K562 (cell line): ENCODE results near the gene ARFGAP3. TPM values are rescaled to one million over a fixed set of nuclear protein-coding genes. Genes with fewer than 3 reads are reported as not detected.

Experiments
- ATAC-seq: fragments of 200-7000 bp; cut with Tn5 transposase; 3 replicates; pipeline ENCODE4 v1.9.1; 2020; ENCODE audit warnings: moderate library complexity
- BruUV-seq: library from RNA; stranded (reverse); fragments of 400-500 nt; replicated peaks from 2 replicates; lab custom pipeline; 2021; lab: Mats Ljungman, UMichigan
- CTCF ChIA-PET: fragments of 300-600 bp; formaldehyde crosslinking; extraction: SDS; loops from one replicate; lab custom pipeline; 2021; ENCODE audit warnings: low intra/inter-chr PET ratio; lab: Yijun Ruan, JAX
- POLR2A ChIA-PET: fragments of 300-600, 350-650 bp; sonication (Branson Sonifier 250); formaldehyde crosslinking; extraction: SDS; loops from one replicate; lab custom pipeline; 2021; ENCODE audit warnings: antibody characterized with exemption, inconsistent platforms; lab: Yijun Ruan, JAX
- DNase-seq, 4 experiments: peaks; one replicate each; pipeline versions ENCODE4 v3.0.0 to v3.0.0-alpha.2; 2011 to 2018; ENCODE audit warnings: low spot score in 3 of 4, mixed read lengths in 3 of 4; ENCODE audit errors: extremely low read depth in 1 of 4
- FAIRE-seq: peaks from 2 replicates; lab custom pipeline; 2011; peaks lifted over from hg19 to GRCh38; lab: Jason Lieb, UNC
- H2AFZ ChIP-seq: 2 replicates; pipeline ENCODE4 v1.6.0; 2011; ENCODE audit warnings: low read depth, low read length, control low read depth, inconsistent platforms
- H3K27ac ChIP-seq: fragments of 200-600 bp; 3 replicates; pipeline ENCODE4 v1.8.0; 2011; ENCODE audit warnings: low read depth, mild to moderate bottlenecking, control low read depth, inconsistent platforms, low read length, moderate library complexity, mixed read lengths; ENCODE audit errors: extremely low read depth
- H3K27me3 ChIP-seq, 2 experiments: fragments of 300-600 bp in 1 of 2; 2 replicates in 1 of 2; 3 replicates in 1 of 2; pipeline versions ENCODE4 v1.6.0 to v1.8.0; 2011; ENCODE audit warnings: inconsistent platforms in 2 of 2, low read length in 2 of 2, mild to moderate bottlenecking in 1 of 2, mixed read lengths in 1 of 2, moderate library complexity in 1 of 2; ENCODE audit not compliant: control insufficient read depth in 2 of 2, insufficient read depth in 2 of 2
- H3K36me3 ChIP-seq: fragments of 300-600 bp; 3 replicates; pipeline ENCODE4 v1.8.0; 2011; ENCODE audit warnings: mild to moderate bottlenecking, low read length, inconsistent platforms; ENCODE audit not compliant: control insufficient read depth, insufficient read depth
- H3K4me1 ChIP-seq, 2 experiments: fragments of 200-600 bp in 1 of 2; replicated peaks in 1 of 2; 2 replicates in 1 of 2; 3 replicates in 1 of 2; pipeline versions ENCODE4 v1.5.1 to v1.8.0; 2011; ENCODE audit warnings: inconsistent platforms in 2 of 2, low read length in 2 of 2, mild to moderate bottlenecking in 1 of 2, mixed read lengths in 1 of 2, moderate library complexity in 1 of 2; ENCODE audit not compliant: control insufficient read depth in 2 of 2, insufficient read depth in 2 of 2
- H3K4me2 ChIP-seq: 2 replicates; pipeline ENCODE4 v1.6.1; 2011; ENCODE audit warnings: low read length, control low read depth, inconsistent platforms, mixed read lengths; ENCODE audit not compliant: insufficient read depth
- H3K4me3 ChIP-seq: fragments of 200-600 bp; sonication (generic), shearing (Covaris generic); 2 replicates; pipeline ENCODE4 v1.5.1; 2016; ENCODE audit warnings: control low read depth, inconsistent platforms
- H3K79me2 ChIP-seq: fragments of 200-600 bp; 3 replicates; pipeline ENCODE4 v1.8.0; 2011; ENCODE audit warnings: low read length, inconsistent platforms; ENCODE audit not compliant: control insufficient read depth, insufficient read depth
- H3K9ac ChIP-seq, 2 experiments: 2 replicates each; pipeline versions ENCODE4 v1.6.0 to v1.6.1; 2011; ENCODE audit warnings: low read depth in 2 of 2, low read length in 2 of 2, control low read depth in 1 of 2, inconsistent platforms in 1 of 2, mild to moderate bottlenecking in 1 of 2, mixed read lengths in 1 of 2; ENCODE audit not compliant: insufficient read depth in 1 of 2
- H3K9me1 ChIP-seq: one replicate; pipeline ENCODE4 v1.6.0; 2011; ENCODE audit warnings: inconsistent platforms, mild to moderate bottlenecking, low read length, moderate library complexity; ENCODE audit not compliant: control insufficient read depth, insufficient read depth
- H3K9me3 ChIP-seq: replicated peaks from 2 replicates; pipeline ENCODE4 v1.5.1; 2011; ENCODE audit warnings: low read depth, low read length, inconsistent platforms; ENCODE audit not compliant: control insufficient read depth, insufficient read depth
- H4K20me1 ChIP-seq: replicated peaks from 2 replicates; pipeline ENCODE4 v1.6.1; 2011; ENCODE audit warnings: low read length, inconsistent platforms, mixed read lengths; ENCODE audit not compliant: control insufficient read depth, insufficient read depth
- CC2D1A ChIP-seq: fragments of 450-650 bp; IDR thresholded peaks from 2 replicates; pipeline ENCODE4 v1.6.1; 2017; ENCODE audit warnings: mild to moderate bottlenecking
- CREM ChIP-seq: IDR thresholded peaks from 2 replicates; pipeline ENCODE4 v1.6.1; 2014; ENCODE audit warnings: antibody characterized with exemption, low read depth
- DACH1 ChIP-seq: fragments of 450-650 bp; IDR thresholded peaks from 2 replicates; pipeline ENCODE4 v1.6.1; 2018; ENCODE audit not compliant: partially characterized antibody
- GTF2A2 ChIP-seq: IDR thresholded peaks from 2 replicates; pipeline ENCODE4 v1.6.1; 2016; ENCODE audit warnings: mild to moderate bottlenecking, missing genetic modification characterization, missing compliant biosample characterization
- HDAC1 ChIP-seq, 2 experiments: fragments of 450-650 bp; IDR thresholded peaks; 2 replicates each; pipeline ENCODE4 v1.6.1; 2016 to 2017; ENCODE audit warnings: inconsistent platforms in 1 of 2, mild to moderate bottlenecking in 1 of 2, moderate library complexity in 1 of 2
- MAFK ChIP-seq: IDR thresholded peaks from 2 replicates; pipeline ENCODE4 v1.6.1; 2011; ENCODE audit warnings: low read length, improper control_type of control experiment
- MXI1 ChIP-seq: IDR thresholded peaks from 2 replicates; pipeline ENCODE4 v1.6.1; 2011; ENCODE audit warnings: low read depth, mild to moderate bottlenecking, improper control_type of control experiment, low read length
- NFXL1 ChIP-seq: fragments of 450-650 bp; formaldehyde crosslinking; IDR thresholded peaks from 2 replicates; pipeline ENCODE4 v1.4.0; 2021; ENCODE audit warnings: mild to moderate bottlenecking
- NKRF ChIP-seq: fragments of 450-650 bp; IDR thresholded peaks from 2 replicates; pipeline ENCODE4 v1.6.1; 2016; ENCODE audit warnings: borderline replicate concordance
- POLR2AphosphoS5 ChIP-seq: IDR thresholded peaks from 2 replicates; pipeline ENCODE4 v1.6.1; 2011; ENCODE audit warnings: mild to moderate bottlenecking, low read depth, low read length, moderate library complexity; ENCODE audit not compliant: control insufficient read depth, insufficient read depth
- POLR2B ChIP-seq: fragments of 450-650 bp; IDR thresholded peaks from 2 replicates; pipeline ENCODE4 v1.6.1; 2018; ENCODE audit warnings: low read depth; ENCODE audit not compliant: partially characterized antibody
- PYGO2 ChIP-seq: fragments of 450-650 bp; IDR thresholded peaks from 2 replicates; pipeline ENCODE4 v1.6.1; 2016; ENCODE audit warnings: mild to moderate bottlenecking, missing genetic modification characterization, moderate library complexity, missing compliant biosample characterization
- RBM15 ChIP-seq: fragments of 200-400 bp; formaldehyde crosslinking; IDR thresholded peaks from 2 replicates; pipeline ENCODE4 v1.6.1; 2018; ENCODE audit warnings: mild to moderate bottlenecking, low read length, moderate library complexity; ENCODE audit not compliant: insufficient read depth
- SAFB ChIP-seq: fragments of 200-400 bp; formaldehyde crosslinking; IDR thresholded peaks from 2 replicates; pipeline ENCODE4 v1.6.1; 2017; ENCODE audit warnings: low read depth, low read length, borderline replicate concordance
- SAP30 ChIP-seq: fragments of 200-600 bp; sonication (generic); IDR thresholded peaks from 2 replicates; pipeline ENCODE4 v1.6.1; 2012; ENCODE audit warnings: borderline replicate concordance, low read depth, mild to moderate bottlenecking, moderate library complexity, low read length, control low read depth, inconsistent platforms; ENCODE audit not compliant: insufficient read depth, poor library complexity, severe bottlenecking
- TGIF2 ChIP-seq: sonication (generic); formaldehyde crosslinking; IDR thresholded peaks from 2 replicates; pipeline ENCODE4 v1.8.1; 2022; ENCODE audit warnings: mild to moderate bottlenecking, missing genetic modification reagents, moderate library complexity
- ZNF121 ChIP-seq: sonication (generic); formaldehyde crosslinking; conservative IDR thresholded peaks from 2 replicates; pipeline ENCODE4 v1.8.0; 2022; ENCODE audit warnings: missing genetic modification reagents
- ZNF165 ChIP-seq: fragments of 250-450 bp; sonication (Bioruptor Pico); IDR thresholded peaks from 2 replicates; pipeline ENCODE4 v1.4.0; 2020; ENCODE audit warnings: borderline replicate concordance
- ZNF212 ChIP-seq: fragments of 450-650 bp; formaldehyde crosslinking; IDR thresholded peaks from 2 replicates; pipeline ENCODE4 v1.4.0; 2020; ENCODE audit warnings: mild to moderate bottlenecking
- ZNF395 ChIP-seq: fragments of 200-800 bp; sonication (Bioruptor generic); IDR thresholded peaks from 2 replicates; pipeline ENCODE4 v1.6.1; 2017; ENCODE audit warnings: missing genetic modification characterization, missing compliant biosample characterization
- WGBS: fragments of 100-300 bp; shearing (Covaris generic); methylation state at CpG from one replicate; pipeline ENCODE4 v1.1.6; 2016; ENCODE audit warnings: low coverage, mixed read lengths; ENCODE audit not compliant: insufficient coverage; ENCODE audit errors: missing lambda C conversion rate; 5-methylcytosine and 5-hydroxymethylcytosine counted together
- in situ Hi-C: fragments of 300-500 bp; cut with MboI; formaldehyde crosslinking; loops from 4 replicates; pipeline ENCODE4 v1.15.0; 2018; ENCODE audit warnings: inconsistent platforms, mixed read lengths
- intact Hi-C: fragments of 100-400 bp; cut with micrococcal nuclease; formaldehyde crosslinking; loops from 2 replicates; pipeline ENCODE4 v1.14.2; 2022
- polyA plus RNA-seq, 8 experiments: library from polyadenylated mRNA; depleted of rRNA in 4 of 8; stranded (reverse) in 5 of 8; unstranded in 3 of 8; fragments of >200 nt; fragmentation: Nextera tagmentation in 2 of 8; fragmentation: Illumina TruSeq in 1 of 8; extraction: Ambion mirVana in 2 of 8; extraction: Trizol in 1 of 8; gene quantifications; 2 replicates each; pipeline versions ENCODE4 v1.2.1 to v1.2.3, GENCODE V29; 2011 to 2014; ENCODE audit warnings: inconsistent platforms in 1 of 8, missing spikeins in 1 of 8
- total RNA-seq, 7 experiments: library from RNA; depleted of rRNA in 6 of 7; stranded (reverse); fragments of >200 nt in 6 of 7; fragmentation: Illumina TruSeq in 2 of 7; extraction: Trizol in 2 of 7; gene quantifications; 2 replicates each; pipeline versions ENCODE4 v1.2.1 to v1.2.3, GENCODE V29; 2011 to 2021; ENCODE audit warnings: low replicate concordance in 1 of 7

Gene ARFGAP3
- total and polyA plus RNA-seq, 9 of the 15 experiments (the other 6 are each of a cell fraction or from before 2014, with no cell fraction given) = 14.2 to 31.9 (median 22.7) TPM

GRCh38 chr22:42856179-42856864 lies 751 bp downstream of the ARFGAP3 start:
- Histone ChIP-seq H4K20me1 (no peaks in the 10 kb centered on the region), H3K27me3 (no peaks in the 10 kb centered on the region), H3K79me2 (peaks cover 24% of the 10 kb centered on the region), H3K4me2 (peak overlapping the region; percentile 86), H3K9me3 (no peaks in the 10 kb centered on the region), H3K27ac (peak overlapping the region; percentile 81), H3K36me3 (no peaks in the 10 kb centered on the region), H3K4me3 (peak overlapping the region; percentile 54), H3K9me1 (no peaks in the 10 kb centered on the region), H2AFZ (peak overlapping the region; percentile 65), H3K4me1 (peaks cover 8 to 17% of the 10 kb centered on the region in 2 experiments; a peak in 4 of 5 replicates), H3K9ac (peak overlapping the region; percentile 76 to 92)
- ATAC-seq = peak; percentile 17
- WGBS = 0% methylated on average over 12 of the region's 44 CpGs
- FAIRE-seq = no peak
- POLR2A ChIA-PET = interaction anchor here (0.6 to 1.5 kb wide), 5 partner anchors 10 to 918 kb away, joined by 3 to 6 read pairs (median 4); no protein-coding TSS in a partner anchor
- in situ Hi-C loops (no loop called here), intact Hi-C loops (no loop called here)
- BruUV-seq = no TSS peak
- CTCF ChIA-PET = no interaction called here
- DNase-seq = peak in 2 of 4 experiments; percentile 22 to 51
- TF ChIP-seq GTF2A2 (tag) = no peak
- TF ChIP-seq ZNF121 (CRISPR knock-in tag) = no peak
- TF ChIP-seq SAP30 = peak; percentile 45
- no peak for TF ChIP-seq CC2D1A
- no peak for TF ChIP-seq MXI1
- no peak for TF ChIP-seq PYGO2
- TF ChIP-seq NKRF = peak; percentile 43; the same call in 1 of the 2 replicates
- no peak for TF ChIP-seq POLR2B
- peak in 1 of 2 experiments; percentile 56; a peak in 2 of 4 replicates for TF ChIP-seq HDAC1 (IDR thresholded peaks at IDR 0.05)
- no peak for TF ChIP-seq MAFK
- no peak for TF ChIP-seq ZNF212 (CRISPR knock-in tag)
- 0 out of 2 replicates have a peak, but pooled peaks have one; percentile 12 for TF ChIP-seq CREM
- no peak for TF ChIP-seq TGIF2 (CRISPR knock-in tag)
- TF ChIP-seq ZNF165 (CRISPR knock-in tag) = no peak
- TF ChIP-seq ZNF395 = no peak
- no peak for TF ChIP-seq NFXL1
- no peak for TF ChIP-seq POLR2AphosphoS5
- peak; percentile 66 for TF ChIP-seq DACH1
- no peak for TF ChIP-seq RBM15
- no peak for TF ChIP-seq SAFB
